ENCODE data around the gene SPEF2.

SPEF2 gene

GRCh38 chr5:35789732-35790456 is 172.2 kb downstream of the SPEF2 start:
- H3K36me3 ChIP-seq (ENCODE audit: control insufficient read depth in 1 of 2, insufficient read depth in 2 of 2, low read depth in 1 of 2, low read length in 2 of 2), result no peaks in the 10 kb centered on the region
- no peaks in the 10 kb centered on the region for H3K9me3 ChIP-seq (ENCODE audit: control insufficient read depth, low read length)
- H3K4me2 ChIP-seq (ENCODE audit: low read length, poor library complexity, severe bottlenecking), result no peak overlapping the region
- no peak overlapping the region for H3K23ac ChIP-seq (ENCODE audit: low read length in 2 of 2)
- H3K14ac ChIP-seq (ENCODE audit: low read length in 2 of 2), result no peak overlapping the region
- H2BK120ac ChIP-seq (ENCODE audit: low read depth, low read length), result no peak overlapping the region
- no peak for DNase-seq
- H3K27ac ChIP-seq (ENCODE audit: low read length, poor library complexity, severe bottlenecking), result no peak overlapping the region
- H3K4ac ChIP-seq (ENCODE audit: low read depth in 1 of 2, low read length in 2 of 2), result no peak overlapping the region
- no peak overlapping the region for H3K18ac ChIP-seq (ENCODE audit: low read depth in 1 of 2, low read length in 2 of 2)
- H2BK15ac ChIP-seq (ENCODE audit: low read depth, poor library complexity, severe bottlenecking), result no peak overlapping the region
- 84% methylated on average over 4 of the region's 4 CpGs for WGBS
- H3K4me3 ChIP-seq (ENCODE audit: insufficient read depth in 1 of 2, low read depth in 1 of 2, low read length in 2 of 2), result no peak overlapping the region
- no peak overlapping the region for H4K8ac ChIP-seq (ENCODE audit: low read length)
- H4K91ac ChIP-seq (ENCODE audit: low read length), result no peak overlapping the region
- no peak overlapping the region for H2BK12ac ChIP-seq (ENCODE audit: low read length in 2 of 2)
- no peak overlapping the region for H3K9ac ChIP-seq (ENCODE audit: low read length)
- H2AK5ac ChIP-seq (ENCODE audit: low read length, severe bottlenecking), result no peak overlapping the region
- H2AFZ ChIP-seq (ENCODE audit: low read depth, low read length), result no peak overlapping the region
- H3K79me1 ChIP-seq (replicated peaks; ENCODE audit: low read length, poor library complexity, severe bottlenecking), result no peaks in the 10 kb centered on the region
- H3K4me1 ChIP-seq (ENCODE audit: control insufficient read depth, insufficient read depth, low read depth, low read length), result no peaks in the 10 kb centered on the region
- no peak overlapping the region for H2BK5ac ChIP-seq (ENCODE audit: low read depth, low read length, poor library complexity, severe bottlenecking)
- H3K27me3 ChIP-seq (ENCODE audit: control insufficient read depth in 1 of 2, insufficient read depth in 1 of 2, low read length in 2 of 2), result no peaks in the 10 kb centered on the region

DNA sequence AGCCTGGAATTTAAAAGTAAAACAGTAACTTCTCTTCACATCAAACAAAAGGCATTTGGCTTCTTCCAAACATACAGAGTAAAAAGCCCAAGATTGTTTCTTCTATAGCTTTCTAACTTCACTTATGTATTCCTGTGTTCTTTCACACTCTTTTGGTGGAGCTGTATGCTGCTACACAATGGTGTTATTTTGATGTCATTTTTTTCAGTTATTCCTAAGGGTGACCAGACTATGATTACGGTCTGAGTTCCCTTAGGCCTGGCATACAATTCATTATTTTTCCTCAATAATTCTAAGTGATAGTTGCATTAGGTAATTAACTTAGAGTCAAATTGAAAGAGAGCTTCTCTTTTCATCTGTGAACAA is 172.8 kb downstream of the SPEF2 start:
- H2AK5ac ChIP-seq (ENCODE audit: low read length, severe bottlenecking), result no peak overlapping the region

GRCh38 chr5:35794328-35794619 is 176.6 kb downstream of the SPEF2 start:
- H4K91ac ChIP-seq (ENCODE audit: low read length), result no peak overlapping the region
- H3K4me3 ChIP-seq (ENCODE audit: insufficient read depth in 1 of 2, low read depth in 1 of 2, low read length in 2 of 2), result no peak overlapping the region
- H2AK5ac ChIP-seq (ENCODE audit: low read length, severe bottlenecking), result no peak overlapping the region
- no peaks in the 10 kb centered on the region for H3K36me3 ChIP-seq (ENCODE audit: control insufficient read depth in 1 of 2, insufficient read depth in 2 of 2, low read depth in 1 of 2, low read length in 2 of 2)
- H3K27me3 ChIP-seq (ENCODE audit: control insufficient read depth in 1 of 2, insufficient read depth in 1 of 2, low read length in 2 of 2), result no peaks in the 10 kb centered on the region
- no peak overlapping the region for H3K18ac ChIP-seq (ENCODE audit: low read depth in 1 of 2, low read length in 2 of 2)
- H3K9me3 ChIP-seq (ENCODE audit: control insufficient read depth, low read length), result no peaks in the 10 kb centered on the region
- no peak overlapping the region for H2BK5ac ChIP-seq (ENCODE audit: low read depth, low read length, poor library complexity, severe bottlenecking)
- H3K79me1 ChIP-seq (replicated peaks; ENCODE audit: low read length, poor library complexity, severe bottlenecking), result no peaks in the 10 kb centered on the region
- H3K4ac ChIP-seq (ENCODE audit: low read depth in 1 of 2, low read length in 2 of 2), result no peak overlapping the region
- no peak overlapping the region for H3K23ac ChIP-seq (ENCODE audit: low read length in 2 of 2)
- no peak overlapping the region for H4K8ac ChIP-seq (ENCODE audit: low read length)
- no peak overlapping the region for H3K9ac ChIP-seq (ENCODE audit: low read length)
- H3K4me1 ChIP-seq (ENCODE audit: control insufficient read depth, insufficient read depth, low read depth, low read length), result no peaks in the 10 kb centered on the region
- no peak for DNase-seq
- no peak overlapping the region for H3K14ac ChIP-seq (ENCODE audit: low read length in 2 of 2)
- H3K27ac ChIP-seq (ENCODE audit: low read length, poor library complexity, severe bottlenecking), result no peak overlapping the region
- H2BK120ac ChIP-seq (ENCODE audit: low read depth, low read length), result no peak overlapping the region
- H2BK12ac ChIP-seq (ENCODE audit: low read length in 2 of 2), result no peak overlapping the region
- no peak overlapping the region for H2AFZ ChIP-seq (ENCODE audit: low read depth, low read length)
- H3K4me2 ChIP-seq (ENCODE audit: low read length, poor library complexity, severe bottlenecking), result no peak overlapping the region
- H2BK15ac ChIP-seq (ENCODE audit: low read depth, poor library complexity, severe bottlenecking), result no peak overlapping the region

More for the DNA sequence above, 172.8 kb downstream of the SPEF2 start:
- no peak overlapping the region for H3K18ac ChIP-seq (ENCODE audit: low read depth in 1 of 2, low read length in 2 of 2)
- H4K8ac ChIP-seq (ENCODE audit: low read length), result no peak overlapping the region
- no peaks in the 10 kb centered on the region for H3K79me1 ChIP-seq (replicated peaks; ENCODE audit: low read length, poor library complexity, severe bottlenecking)
- H3K9me3 ChIP-seq (ENCODE audit: control insufficient read depth, low read length), result no peaks in the 10 kb centered on the region
- no peak overlapping the region for H3K4me2 ChIP-seq (ENCODE audit: low read length, poor library complexity, severe bottlenecking)
- no peak overlapping the region for H2BK15ac ChIP-seq (ENCODE audit: low read depth, poor library complexity, severe bottlenecking)
- no peak overlapping the region for H2BK120ac ChIP-seq (ENCODE audit: low read depth, low read length)
- H3K4ac ChIP-seq (ENCODE audit: low read depth in 1 of 2, low read length in 2 of 2), result no peak overlapping the region
- no peak overlapping the region for H2AFZ ChIP-seq (ENCODE audit: low read depth, low read length)
- H3K9ac ChIP-seq (ENCODE audit: low read length), result no peak overlapping the region
- H2BK12ac ChIP-seq (ENCODE audit: low read length in 2 of 2), result no peak overlapping the region
- no peaks in the 10 kb centered on the region for H3K4me1 ChIP-seq (ENCODE audit: control insufficient read depth, insufficient read depth, low read depth, low read length)
- no CpG with 5 or more reads among the region's 1 CpG for WGBS
- no peak overlapping the region for H3K4me3 ChIP-seq (ENCODE audit: insufficient read depth in 1 of 2, low read depth in 1 of 2, low read length in 2 of 2)
- DNase-seq, result no peak
- H3K14ac ChIP-seq (ENCODE audit: low read length in 2 of 2), result no peak overlapping the region
- H3K27me3 ChIP-seq (ENCODE audit: control insufficient read depth in 1 of 2, insufficient read depth in 1 of 2, low read length in 2 of 2), result no peaks in the 10 kb centered on the region
- H3K27ac ChIP-seq (ENCODE audit: low read length, poor library complexity, severe bottlenecking), result no peak overlapping the region
- no peaks in the 10 kb centered on the region for H3K36me3 ChIP-seq (ENCODE audit: control insufficient read depth in 1 of 2, insufficient read depth in 2 of 2, low read depth in 1 of 2, low read length in 2 of 2)
- no peak overlapping the region for H4K91ac ChIP-seq (ENCODE audit: low read length)
- no peak overlapping the region for H3K23ac ChIP-seq (ENCODE audit: low read length in 2 of 2)
- no peak overlapping the region for H2BK5ac ChIP-seq (ENCODE audit: low read depth, low read length, poor library complexity, severe bottlenecking)

DNA sequence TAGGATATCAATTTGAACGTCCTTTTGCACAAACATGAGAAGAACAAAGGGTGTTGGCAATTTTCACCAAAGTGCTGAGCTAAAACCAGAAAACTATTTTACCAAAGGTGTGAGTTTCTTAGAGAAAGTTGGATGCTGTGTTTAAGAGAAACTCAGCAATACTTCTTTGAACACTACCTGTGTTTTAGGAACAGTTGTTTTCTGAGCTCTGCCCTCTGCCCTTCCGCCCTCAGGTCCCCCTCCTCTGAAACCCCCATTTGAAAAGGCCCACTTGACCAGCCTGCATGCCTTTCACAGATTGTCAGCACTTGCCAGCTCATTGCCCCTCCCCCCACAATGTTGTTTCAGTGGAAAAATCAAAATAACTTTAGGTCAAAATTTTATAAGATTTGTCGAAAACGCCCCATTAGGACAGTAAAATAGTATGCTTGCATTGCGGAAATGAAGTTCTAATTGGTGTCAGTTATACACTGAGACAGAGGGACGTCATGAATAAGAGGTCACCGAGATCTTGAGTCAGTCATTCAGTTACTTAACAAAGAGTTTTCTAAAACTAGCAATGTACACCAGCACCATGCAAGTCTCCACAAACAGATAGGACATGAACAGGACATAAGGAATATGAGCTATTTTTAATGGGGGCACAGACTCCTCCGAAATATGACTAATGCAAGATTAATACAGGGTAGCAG is 177.2 kb downstream of the SPEF2 start:
- Histone ChIP-seq H3K18ac (ENCODE audit: low read depth in 1 of 2, low read length in 2 of 2) (no peak overlapping the region), H2BK120ac (ENCODE audit: low read depth, low read length) (no peak overlapping the region), H4K8ac (ENCODE audit: low read length) (no peak overlapping the region), H3K79me1 (replicated peaks; ENCODE audit: low read length, poor library complexity, severe bottlenecking) (no peaks in the 10 kb centered on the region), H3K4ac (ENCODE audit: low read depth in 1 of 2, low read length in 2 of 2) (no peak overlapping the region), H3K9ac (ENCODE audit: low read length) (no peak overlapping the region), H3K4me3 (ENCODE audit: insufficient read depth in 1 of 2, low read depth in 1 of 2, low read length in 2 of 2) (no peak overlapping the region), H3K14ac (ENCODE audit: low read length in 2 of 2) (no peak overlapping the region), H2AFZ (ENCODE audit: low read depth, low read length) (no peak overlapping the region), H4K91ac (ENCODE audit: low read length) (no peak overlapping the region), H2BK5ac (ENCODE audit: low read depth, low read length, poor library complexity, severe bottlenecking) (no peak overlapping the region), H2BK12ac (ENCODE audit: low read length in 2 of 2) (no peak overlapping the region), H3K27me3 (ENCODE audit: control insufficient read depth in 1 of 2, insufficient read depth in 1 of 2, low read length in 2 of 2) (no peaks in the 10 kb centered on the region), H2AK5ac (ENCODE audit: low read length, severe bottlenecking) (no peak overlapping the region), H3K36me3 (ENCODE audit: control insufficient read depth in 1 of 2, insufficient read depth in 2 of 2, low read depth in 1 of 2, low read length in 2 of 2) (no peaks in the 10 kb centered on the region), H3K4me1 (ENCODE audit: control insufficient read depth, insufficient read depth, low read depth, low read length) (no peaks in the 10 kb centered on the region), H2BK15ac (ENCODE audit: low read depth, poor library complexity, severe bottlenecking) (no peak overlapping the region), H3K23ac (ENCODE audit: low read length in 2 of 2) (no peak overlapping the region), H3K4me2 (ENCODE audit: low read length, poor library complexity, severe bottlenecking) (no peak overlapping the region), H3K27ac (ENCODE audit: low read length, poor library complexity, severe bottlenecking) (no peak overlapping the region), H3K9me3 (ENCODE audit: control insufficient read depth, low read length) (no peaks in the 10 kb centered on the region)
- DNase-seq, result no peak
- WGBS, result 87% methylated on average over 5 of the region's 8 CpGs

Data from mesenchymal stem cell (in vitro differentiated cells and primary cell).